ENCODE measurements around the gene NCK2.

NCK2 gene

DNA sequence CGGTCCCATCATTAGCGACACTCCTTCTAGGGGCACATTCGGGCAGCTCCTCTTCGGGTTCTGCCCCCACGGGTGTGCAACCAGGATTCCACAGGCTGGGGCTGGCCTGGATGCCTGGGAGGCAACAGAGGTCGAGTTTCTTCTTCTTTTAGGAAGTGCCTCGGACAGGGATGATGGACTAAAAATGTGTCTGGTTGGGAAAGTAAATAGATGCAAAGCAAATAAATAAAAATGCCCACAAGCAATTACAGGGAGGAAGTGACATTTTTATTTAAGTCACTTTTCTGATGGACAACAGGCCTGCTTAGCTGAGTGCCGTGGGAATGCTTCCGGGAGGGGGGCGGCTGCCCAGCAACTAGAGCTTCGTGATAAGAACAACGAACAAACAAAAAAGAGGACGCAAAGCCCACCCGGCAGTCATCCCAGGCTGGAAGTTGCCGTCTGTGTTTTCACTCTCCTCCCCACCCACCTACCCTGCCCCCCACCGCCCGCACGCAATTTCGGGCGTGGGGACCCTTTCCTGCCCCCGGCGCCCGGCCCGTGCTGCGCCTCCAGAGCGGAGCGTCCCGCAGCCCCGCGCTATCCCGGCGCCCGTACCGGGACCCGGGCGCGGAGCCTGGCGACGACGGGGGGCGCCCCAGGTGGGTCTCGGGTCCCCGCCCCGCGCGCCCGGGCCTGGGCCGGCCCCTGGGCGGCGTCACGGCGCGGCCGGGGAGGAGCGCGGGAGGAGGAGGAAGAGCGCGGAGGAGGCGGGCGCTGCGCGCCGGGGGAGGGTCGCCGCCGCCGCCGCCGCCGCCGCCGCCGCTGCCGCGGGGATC lies 412 bp upstream of the NCK2 start:
- Histone ChIP-seq H3K4me3 (ENCODE audit: insufficient read depth, low read length, poor library complexity, severe bottlenecking) (peak overlapping the region; percentile 50), H2AFZ (ENCODE audit: low read depth, low read length, severe bottlenecking) (peak overlapping the region; percentile 44), H3K27me3 (ENCODE audit: low read length) (no peaks in the 10 kb centered on the region), H3K9ac (ENCODE audit: low read length) (peak overlapping the region; percentile 50), H3K27ac (ENCODE audit: low read depth, low read length) (no peak overlapping the region), H3K9me3 (ENCODE audit: insufficient read depth, low read length) (no peaks in the 10 kb centered on the region), H3K9me2 (replicated peaks; ENCODE audit: insufficient read depth, low read length) (no peaks in the 10 kb centered on the region), H3F3A (ENCODE audit: insufficient read depth) (no peaks in the 10 kb centered on the region), H4K20me1 (ENCODE audit: low read depth, low read length) (no peaks in the 10 kb centered on the region), H3K4me2 (ENCODE audit: low read depth, low read length, poor library complexity, severe bottlenecking) (peak overlapping the region; percentile 53), H3K36me3 (ENCODE audit: low read length) (no peaks in the 10 kb centered on the region), H3K79me2 (ENCODE audit: insufficient read depth, low read length) (no peaks in the 10 kb centered on the region)
- TF ChIP-seq EZH2phosphoT487 (conservative IDR thresholded peaks at IDR 0.05; ENCODE audit: low read length): no peak
- TF ChIP-seq, protein P1, sequence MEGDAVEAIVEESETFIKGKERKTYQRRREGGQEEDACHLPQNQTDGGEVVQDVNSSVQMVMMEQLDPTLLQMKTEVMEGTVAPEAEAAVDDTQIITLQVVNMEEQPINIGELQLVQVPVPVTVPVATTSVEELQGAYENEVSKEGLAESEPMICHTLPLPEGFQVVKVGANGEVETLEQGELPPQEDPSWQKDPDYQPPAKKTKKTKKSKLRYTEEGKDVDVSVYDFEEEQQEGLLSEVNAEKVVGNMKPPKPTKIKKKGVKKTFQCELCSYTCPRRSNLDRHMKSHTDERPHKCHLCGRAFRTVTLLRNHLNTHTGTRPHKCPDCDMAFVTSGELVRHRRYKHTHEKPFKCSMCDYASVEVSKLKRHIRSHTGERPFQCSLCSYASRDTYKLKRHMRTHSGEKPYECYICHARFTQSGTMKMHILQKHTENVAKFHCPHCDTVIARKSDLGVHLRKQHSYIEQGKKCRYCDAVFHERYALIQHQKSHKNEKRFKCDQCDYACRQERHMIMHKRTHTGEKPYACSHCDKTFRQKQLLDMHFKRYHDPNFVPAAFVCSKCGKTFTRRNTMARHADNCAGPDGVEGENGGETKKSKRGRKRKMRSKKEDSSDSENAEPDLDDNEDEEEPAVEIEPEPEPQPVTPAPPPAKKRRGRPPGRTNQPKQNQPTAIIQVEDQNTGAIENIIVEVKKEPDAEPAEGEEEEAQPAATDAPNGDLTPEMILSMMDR (IDR thresholded peaks at IDR 0.05; ENCODE audit: insufficient read depth, low read length, poor library complexity, severe bottlenecking): no peak

DNA sequence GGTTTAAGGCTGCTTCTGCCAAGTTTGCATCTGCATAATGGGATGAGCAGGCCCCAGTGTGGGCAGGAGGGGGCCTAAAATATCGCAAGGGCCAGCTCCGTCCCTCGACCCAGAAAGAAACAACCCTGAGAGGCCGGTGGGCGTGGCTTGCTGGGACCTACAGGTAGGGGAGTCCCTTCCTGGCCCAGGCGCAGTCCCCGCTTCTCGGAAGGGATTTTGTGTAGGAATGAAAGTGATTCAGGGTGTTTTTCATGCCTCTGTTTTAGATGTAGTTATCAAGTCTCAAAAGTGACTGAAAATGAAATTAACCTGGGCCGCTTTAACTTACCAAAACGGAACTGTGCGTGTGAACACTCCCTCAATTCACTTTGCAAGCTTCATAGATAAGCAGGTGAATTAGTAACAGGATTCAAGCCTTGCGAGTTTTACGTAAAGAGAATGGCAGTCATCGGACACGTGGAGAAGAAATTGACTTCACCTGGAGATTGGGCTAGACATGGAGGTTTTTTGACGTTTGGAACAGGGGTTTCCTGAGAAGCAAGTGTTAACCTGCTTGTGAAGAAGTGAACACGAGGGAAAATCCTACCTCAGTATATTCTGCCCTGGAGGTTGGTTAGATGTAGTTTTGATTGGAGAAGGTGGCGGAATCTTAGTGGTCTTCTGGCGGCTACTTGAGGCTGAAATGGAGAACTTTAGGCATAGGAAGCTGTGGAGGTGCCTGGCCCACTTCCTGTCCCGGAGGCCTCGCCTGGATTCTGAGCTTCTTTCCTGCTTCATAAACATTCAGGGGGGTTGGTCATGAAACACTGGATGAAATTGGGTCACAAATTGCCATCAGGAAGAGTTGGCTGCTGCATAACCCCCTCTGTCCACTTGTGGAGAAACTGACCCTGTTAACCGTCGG lies 1.7 kb downstream of the NCK2 start:
- no peak overlapping the region for H3K4me3 ChIP-seq (ENCODE audit: insufficient read depth, low read length, poor library complexity, severe bottlenecking)
- H3K79me2 ChIP-seq (ENCODE audit: insufficient read depth, low read length): no peaks in the 10 kb centered on the region
- H4K20me1 ChIP-seq (ENCODE audit: low read depth, low read length): no peaks in the 10 kb centered on the region
- H3K4me2 ChIP-seq (ENCODE audit: low read depth, low read length, poor library complexity, severe bottlenecking): peak overlapping the region; percentile 60
- H3K9me2 ChIP-seq (replicated peaks; ENCODE audit: insufficient read depth, low read length): no peaks in the 10 kb centered on the region
- no peak for TF ChIP-seq EZH2phosphoT487 (conservative IDR thresholded peaks at IDR 0.05; ENCODE audit: low read length)
- TF ChIP-seq, protein P1 (IDR thresholded peaks at IDR 0.05; ENCODE audit: insufficient read depth, low read length, poor library complexity, severe bottlenecking): no peak
- H3K27ac ChIP-seq (ENCODE audit: low read depth, low read length): no peak overlapping the region
- no peak overlapping the region for H3K9ac ChIP-seq (ENCODE audit: low read length)
- no peaks in the 10 kb centered on the region for H3K27me3 ChIP-seq (ENCODE audit: low read length)
- H3K36me3 ChIP-seq (ENCODE audit: low read length): no peaks in the 10 kb centered on the region
- H3K9me3 ChIP-seq (ENCODE audit: insufficient read depth, low read length): no peaks in the 10 kb centered on the region
- H2AFZ ChIP-seq (ENCODE audit: low read depth, low read length, severe bottlenecking): no peak overlapping the region
- H3F3A ChIP-seq (ENCODE audit: insufficient read depth): no peaks in the 10 kb centered on the region

DNA sequence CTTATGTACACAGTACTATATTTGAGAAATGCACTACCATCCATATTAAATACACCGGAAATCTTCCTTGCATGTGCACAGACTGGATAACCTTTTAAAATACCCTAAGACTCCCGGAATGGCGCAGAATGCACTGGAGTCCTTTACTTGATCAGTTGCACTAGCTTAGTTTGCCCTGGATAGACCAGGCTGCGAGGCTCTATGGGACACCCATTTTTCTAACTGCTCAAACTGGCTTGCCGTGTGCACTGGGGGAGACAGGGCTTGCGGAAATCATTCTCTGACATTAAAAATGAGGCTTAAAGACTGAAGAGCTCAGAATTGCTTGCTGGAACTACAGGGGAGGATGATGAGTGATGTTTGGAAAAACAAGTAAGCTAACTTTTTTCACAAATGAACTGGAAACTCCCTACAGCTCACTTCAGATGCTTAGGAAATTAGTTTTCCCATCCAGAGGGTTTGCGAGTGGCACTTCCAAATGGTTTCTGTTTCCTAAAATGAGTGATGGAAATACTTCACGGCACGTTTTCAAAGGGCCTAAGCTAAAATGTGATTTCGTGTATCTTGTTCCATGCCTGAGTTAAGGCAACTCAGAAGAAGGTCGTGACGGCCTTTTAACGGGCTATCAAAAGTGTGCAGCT lies 2.7 kb downstream of the NCK2 start:
- no peaks in the 10 kb centered on the region for H3K36me3 ChIP-seq (ENCODE audit: low read length)
- H3K9me2 ChIP-seq (replicated peaks; ENCODE audit: insufficient read depth, low read length): no peaks in the 10 kb centered on the region
- TF ChIP-seq, protein P1 (IDR thresholded peaks at IDR 0.05; ENCODE audit: insufficient read depth, low read length, poor library complexity, severe bottlenecking): no peak
- no peak for TF ChIP-seq EZH2phosphoT487 (conservative IDR thresholded peaks at IDR 0.05; ENCODE audit: low read length)
- H3K4me2 ChIP-seq (ENCODE audit: low read depth, low read length, poor library complexity, severe bottlenecking): no peak overlapping the region
- no peaks in the 10 kb centered on the region for H3F3A ChIP-seq (ENCODE audit: insufficient read depth)
- H3K4me3 ChIP-seq (ENCODE audit: insufficient read depth, low read length, poor library complexity, severe bottlenecking): no peak overlapping the region
- no peaks in the 10 kb centered on the region for H3K27me3 ChIP-seq (ENCODE audit: low read length)
- H3K79me2 ChIP-seq (ENCODE audit: insufficient read depth, low read length): no peaks in the 10 kb centered on the region
- no peak overlapping the region for H2AFZ ChIP-seq (ENCODE audit: low read depth, low read length, severe bottlenecking)
- H4K20me1 ChIP-seq (ENCODE audit: low read depth, low read length): no peaks in the 10 kb centered on the region
- H3K9ac ChIP-seq (ENCODE audit: low read length): no peak overlapping the region
- no peaks in the 10 kb centered on the region for H3K9me3 ChIP-seq (ENCODE audit: insufficient read depth, low read length)
- no peak overlapping the region for H3K27ac ChIP-seq (ENCODE audit: low read depth, low read length)
